GM12872 (cell line): ENCODE results near the gene OR6Q1.

Source experiments
- TF ChIP-seq, protein P1 (sequence below): IDR thresholded peaks from 3 replicates; pipeline ENCODE4 v1.5.1; 2011; ENCODE audit warnings: low read depth, mild to moderate bottlenecking, low read length, moderate library complexity; ENCODE audit not compliant: insufficient read depth

Gene OR6Q1

DNA sequence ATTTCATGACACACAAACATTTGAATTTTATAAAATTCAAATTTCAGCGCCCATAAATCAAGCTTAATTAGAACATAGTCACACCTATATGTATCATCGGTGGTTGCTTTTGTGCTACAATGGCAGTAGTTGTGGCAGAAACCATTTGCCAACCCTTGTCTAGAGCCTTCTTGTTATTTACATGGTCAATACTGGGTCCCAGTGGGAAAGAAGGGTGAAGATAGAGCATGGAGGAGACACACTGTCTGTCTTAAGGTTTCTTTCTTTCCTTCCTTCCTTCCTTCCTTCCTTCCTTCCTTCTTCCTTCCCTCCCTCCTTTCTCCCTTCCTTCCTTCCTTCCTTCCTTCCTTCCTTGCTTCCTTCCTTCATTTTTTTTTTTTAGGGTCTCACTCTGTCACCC lies 3.7 kb downstream of the OR6Q1 start:
- TF ChIP-seq, protein P1, sequence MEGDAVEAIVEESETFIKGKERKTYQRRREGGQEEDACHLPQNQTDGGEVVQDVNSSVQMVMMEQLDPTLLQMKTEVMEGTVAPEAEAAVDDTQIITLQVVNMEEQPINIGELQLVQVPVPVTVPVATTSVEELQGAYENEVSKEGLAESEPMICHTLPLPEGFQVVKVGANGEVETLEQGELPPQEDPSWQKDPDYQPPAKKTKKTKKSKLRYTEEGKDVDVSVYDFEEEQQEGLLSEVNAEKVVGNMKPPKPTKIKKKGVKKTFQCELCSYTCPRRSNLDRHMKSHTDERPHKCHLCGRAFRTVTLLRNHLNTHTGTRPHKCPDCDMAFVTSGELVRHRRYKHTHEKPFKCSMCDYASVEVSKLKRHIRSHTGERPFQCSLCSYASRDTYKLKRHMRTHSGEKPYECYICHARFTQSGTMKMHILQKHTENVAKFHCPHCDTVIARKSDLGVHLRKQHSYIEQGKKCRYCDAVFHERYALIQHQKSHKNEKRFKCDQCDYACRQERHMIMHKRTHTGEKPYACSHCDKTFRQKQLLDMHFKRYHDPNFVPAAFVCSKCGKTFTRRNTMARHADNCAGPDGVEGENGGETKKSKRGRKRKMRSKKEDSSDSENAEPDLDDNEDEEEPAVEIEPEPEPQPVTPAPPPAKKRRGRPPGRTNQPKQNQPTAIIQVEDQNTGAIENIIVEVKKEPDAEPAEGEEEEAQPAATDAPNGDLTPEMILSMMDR: no peak

DNA sequence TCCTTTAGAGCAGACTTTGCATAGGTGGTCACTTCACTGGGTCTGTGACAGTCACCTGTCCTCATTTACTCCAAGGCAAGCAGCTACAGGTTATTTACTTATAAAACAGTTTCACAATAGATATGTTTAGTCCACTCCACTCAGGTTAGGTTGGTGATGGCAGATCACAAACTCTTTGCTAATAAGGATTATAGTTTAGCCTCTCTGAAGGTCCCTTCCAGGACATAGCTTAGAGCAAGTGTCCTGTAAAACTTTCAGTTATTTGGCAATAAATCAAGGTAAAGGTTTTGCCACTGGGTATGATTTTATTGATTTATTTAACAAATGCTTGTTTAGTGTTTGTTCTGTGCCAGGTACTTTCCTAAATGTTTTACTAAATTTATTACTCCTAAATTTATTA lies 8.8 kb downstream of the OR6Q1 start:
- TF ChIP-seq, protein P1: no peak

DNA sequence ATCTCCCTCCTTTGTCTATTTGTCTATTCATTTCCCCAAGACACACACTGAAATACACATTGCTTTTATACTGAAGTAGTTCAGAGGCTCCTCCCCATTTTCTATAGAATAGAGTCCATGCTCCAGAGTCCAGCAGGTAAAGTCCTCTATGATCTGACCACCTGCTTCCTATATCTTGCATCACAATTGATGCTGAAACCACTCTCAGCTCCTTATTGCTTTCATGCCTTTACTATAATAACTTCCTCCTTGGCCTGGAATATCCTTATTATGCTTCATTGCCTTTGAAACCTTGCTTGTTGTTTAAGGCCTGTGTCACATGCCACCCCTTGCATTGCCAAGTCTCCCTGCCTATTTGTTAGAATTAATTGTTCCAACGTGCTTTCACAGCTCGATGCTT lies 12.6 kb downstream of the OR6Q1 start:
- TF ChIP-seq, protein P1: no peak

DNA sequence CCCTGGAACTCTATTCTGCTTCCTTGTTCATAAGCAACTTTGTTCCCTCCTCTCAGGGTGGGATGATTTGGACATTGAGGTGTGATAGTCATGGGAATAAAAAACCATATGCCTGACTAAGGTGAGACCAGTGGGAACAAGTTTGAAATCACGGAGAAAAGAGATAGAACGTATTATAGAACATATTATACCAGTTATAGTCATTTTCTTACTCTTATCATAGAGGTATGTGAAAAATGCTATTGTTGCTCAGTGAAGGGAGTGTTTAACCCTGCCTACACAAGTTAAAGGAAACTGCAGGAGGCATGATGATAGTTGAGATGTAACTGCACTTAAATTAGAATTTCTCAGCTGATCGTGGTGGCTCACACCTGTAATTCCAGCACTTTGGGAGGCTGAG lies 15.5 kb downstream of the OR6Q1 start:
- TF ChIP-seq, protein P1: no peak

DNA sequence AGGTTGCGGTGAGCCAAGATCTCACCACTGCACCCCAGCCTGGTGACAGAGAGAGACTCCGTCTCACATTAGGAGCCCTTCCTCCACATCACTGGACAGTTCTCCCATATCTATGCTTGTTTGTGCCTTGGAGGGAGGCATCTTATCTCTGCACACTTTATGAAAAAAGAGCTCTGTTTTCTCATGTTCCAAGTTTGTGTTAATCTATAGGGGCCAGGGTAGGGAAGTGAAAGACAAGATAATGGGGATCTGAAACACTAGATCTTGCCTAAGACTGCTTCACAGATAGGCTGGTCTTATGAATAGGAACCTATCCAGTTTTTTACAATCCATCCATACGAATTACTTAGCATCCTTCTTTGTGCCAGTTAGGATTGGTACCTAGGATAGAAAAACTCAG lies 17.1 kb downstream of the OR6Q1 start:
- TF ChIP-seq, protein P1: no peak

DNA sequence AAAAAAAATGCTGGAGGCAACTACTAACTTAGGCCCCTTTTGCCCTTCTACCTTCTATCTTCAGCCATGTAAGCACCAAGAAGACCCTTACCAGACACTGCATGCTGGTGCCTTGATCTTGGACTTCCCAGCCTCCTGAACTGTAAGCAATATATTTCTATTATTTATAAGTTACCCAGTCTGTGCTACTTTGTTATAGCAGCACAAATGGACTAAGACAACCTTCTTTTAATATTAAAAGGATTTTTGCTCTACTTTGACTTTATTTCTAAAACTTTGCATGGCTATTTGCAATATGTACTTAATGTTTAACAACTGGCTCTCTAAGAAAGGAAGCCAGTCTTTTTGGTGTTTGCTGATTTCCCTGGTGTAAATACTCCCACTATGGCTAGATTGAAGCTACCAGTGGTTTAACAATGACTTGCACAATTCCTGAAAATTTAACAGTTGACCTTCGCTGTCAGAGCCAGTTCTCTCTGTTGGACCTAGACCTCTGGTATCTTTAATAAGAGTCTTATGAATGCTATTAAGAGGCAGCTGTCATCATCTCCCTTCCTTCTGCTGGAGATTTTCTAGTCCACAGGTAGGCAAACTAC lies 25.2 kb downstream of the OR6Q1 start:
- TF ChIP-seq, protein P1: no peak

DNA sequence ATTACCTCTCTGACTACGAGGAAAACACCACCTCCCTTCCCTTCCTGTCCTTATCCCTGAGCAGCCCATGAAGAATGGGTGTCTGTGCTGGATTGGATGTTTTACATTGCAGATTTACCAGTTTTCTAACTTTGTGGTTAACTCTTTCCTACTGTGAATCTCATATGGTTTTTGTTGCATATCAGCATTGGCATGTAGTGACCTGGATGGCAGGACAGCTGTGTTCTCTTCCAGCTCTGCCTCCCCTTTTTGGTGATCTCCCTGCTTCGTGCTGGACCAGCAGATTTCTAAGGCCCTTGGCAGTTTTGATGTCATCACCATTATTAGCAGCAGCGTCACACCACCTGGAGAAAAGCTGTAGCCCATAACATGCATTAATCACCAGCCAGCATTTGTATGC lies 26.7 kb downstream of the OR6Q1 start:
- TF ChIP-seq, protein P1: no peak
